ENCODE results near the gene HOMER1. TPM values are rescaled to one million over a fixed set of nuclear protein-coding genes. Genes with fewer than 3 reads are reported as not detected.

Gene HOMER1
- total RNA-seq, 1 donor from 2014 or later: 5.4 TPM

- intact Hi-C loops (cut with DNase I): no loop called here
- Histone ChIP-seq H3K36me3 (no peaks in the 10 kb centered on the region), H3K27ac (no peak overlapping the region), H3K9me3 (no peaks in the 10 kb centered on the region), H3K4me3 (no peak overlapping the region), H3K4me1 (no peaks in the 10 kb centered on the region), H3K27me3 (no peaks in the 10 kb centered on the region)
- no peak for DNase-seq (ENCODE audit: extremely low spot score in 2 of 2)
- no peak for TF ChIP-seq POLR2A (IDR thresholded peaks at IDR 0.05)
- TF ChIP-seq POLR2AphosphoS5 (IDR thresholded peaks at IDR 0.05; ENCODE audit: insufficient read depth in 1 of 2, low read depth in 1 of 2): no peak
- no peak for TF ChIP-seq CTCF (IDR thresholded peaks at IDR 0.05)
Observed at GRCh38 chr5:79349881-79350280, 164.1 kb downstream of the HOMER1 start.

- Histone ChIP-seq H3K36me3 (no peaks in the 10 kb centered on the region), H3K27me3 (no peaks in the 10 kb centered on the region), H3K4me1 (no peaks in the 10 kb centered on the region), H3K9me3 (no peaks in the 10 kb centered on the region), H3K27ac (no peak overlapping the region), H3K4me3 (no peak overlapping the region)
- intact Hi-C loops (cut with DNase I): no loop called here
- DNase-seq (ENCODE audit: extremely low spot score in 2 of 2): no peak
- no peak for TF ChIP-seq CTCF (IDR thresholded peaks at IDR 0.05)
- no peak for TF ChIP-seq POLR2A (IDR thresholded peaks at IDR 0.05)
- no peak for TF ChIP-seq POLR2AphosphoS5 (IDR thresholded peaks at IDR 0.05; ENCODE audit: insufficient read depth in 1 of 2, low read depth in 1 of 2)
Observed at GRCh38 chr5:79349047-79349446, 164.9 kb downstream of the HOMER1 start.

- no peaks in the 10 kb centered on the region for H3K27me3 ChIP-seq
Observed at GRCh38 chr5:79346420-79346824, 167.5 kb downstream of the HOMER1 start.

GRCh38 chr5:79333852-79334557, 179.9 kb downstream of the HOMER1 start:
- Histone ChIP-seq H3K36me3 (no peaks in the 10 kb centered on the region), H3K9me3 (no peaks in the 10 kb centered on the region), H3K4me1 (no peaks in the 10 kb centered on the region), H3K27me3 (no peaks in the 10 kb centered on the region), H3K4me3 (no peak overlapping the region), H3K27ac (no peak overlapping the region)
- no peak for DNase-seq (ENCODE audit: extremely low spot score in 2 of 2)
- no peak for TF ChIP-seq CTCF (IDR thresholded peaks at IDR 0.05)
- no peak for TF ChIP-seq POLR2AphosphoS5 (IDR thresholded peaks at IDR 0.05; ENCODE audit: insufficient read depth in 1 of 2, low read depth in 1 of 2)
- TF ChIP-seq POLR2A (IDR thresholded peaks at IDR 0.05): no peak
- intact Hi-C loops (cut with DNase I): no loop called here

More at GRCh38 chr5:79346420-79346824, 167.5 kb downstream of the HOMER1 start:
- intact Hi-C loops (cut with DNase I): no loop called here
- Histone ChIP-seq H3K27ac (no peak overlapping the region), H3K4me1 (no peaks in the 10 kb centered on the region), H3K9me3 (no peaks in the 10 kb centered on the region), H3K36me3 (no peaks in the 10 kb centered on the region), H3K4me3 (no peak overlapping the region)
- no peak for TF ChIP-seq CTCF (IDR thresholded peaks at IDR 0.05)
- no peak for DNase-seq (ENCODE audit: extremely low spot score in 2 of 2)

- no peak overlapping the region for H3K4me3 ChIP-seq
- H3K4me1 ChIP-seq: no peaks in the 10 kb centered on the region
- H3K27ac ChIP-seq: no peak overlapping the region
- no peak for TF ChIP-seq CTCF (IDR thresholded peaks at IDR 0.05)
- no peak for TF ChIP-seq POLR2AphosphoS5 (IDR thresholded peaks at IDR 0.05; ENCODE audit: insufficient read depth in 1 of 2, low read depth in 1 of 2)
- no peak for TF ChIP-seq POLR2A (IDR thresholded peaks at IDR 0.05)
- intact Hi-C loops (cut with DNase I): no loop called here
- H3K36me3 ChIP-seq: no peaks in the 10 kb centered on the region
- H3K9me3 ChIP-seq: no peaks in the 10 kb centered on the region
- no peaks in the 10 kb centered on the region for H3K27me3 ChIP-seq
- no peak for DNase-seq (ENCODE audit: extremely low spot score in 2 of 2)
Observed at GRCh38 chr5:79330071-79330470, 183.9 kb downstream of the HOMER1 start.

Data from vagina (tissue), 2 donors.